ENCODE results near the gene IGFBP4. TPM values are rescaled to one million over a fixed set of nuclear protein-coding genes. Genes with fewer than 3 reads are reported as not detected.
A peak's percentile ranks its signal among the peaks of the same experiment; 100 is the strongest.

IGFBP4 gene
- total and polyA plus RNA-seq, 2 of the 4 experiments (the other 2 are of a cell fraction): 308 to 1,187 TPM

- peak overlapping the region; percentile 24 for H2AFZ ChIP-seq (replicated peaks; ENCODE audit: low read length, poor library complexity)
- H4K8ac ChIP-seq (ENCODE audit: low read depth in 2 of 2, low read length in 2 of 2): peak overlapping the region in 1 of 2 experiments; percentile 9; a peak in 1 of 4 replicates
- no peaks in the 10 kb centered on the region for H3K9me3 ChIP-seq (ENCODE audit: control insufficient read depth, insufficient read depth, low read length)
- no peak overlapping the region; the same call in 1 of the 2 replicates for H2AK5ac ChIP-seq (ENCODE audit: low read depth, low read length)
- H3K9me1 ChIP-seq (ENCODE audit: insufficient read depth, low read length): peaks cover 57% of the 10 kb centered on the region
- in situ Hi-C loops (cut with MboI; ENCODE audit: low sequenced_read_pairs): no loop called here
- H2BK20ac ChIP-seq (ENCODE audit: low read depth, low read length): no peak overlapping the region
- POLR2A ChIA-PET (ENCODE audit: unreplicated experiment): no interaction called here
- H3K9ac ChIP-seq (ENCODE audit: low read depth, low read length): no peak overlapping the region
- intact Hi-C loops (cut with micrococcal nuclease): no loop called here
- H2BK5ac ChIP-seq (ENCODE audit: low read depth, low read length, poor library complexity, severe bottlenecking): peak overlapping the region; percentile 31
- peaks cover 22 to 84% of the 10 kb centered on the region in 2 experiments for H3K79me1 ChIP-seq (ENCODE audit: low read depth in 1 of 2, low read length in 2 of 2)
- H2BK120ac ChIP-seq (ENCODE audit: low read depth, low read length): no peak overlapping the region
- H3K23ac ChIP-seq (ENCODE audit: low read depth, low read length): peak overlapping the region; percentile 68; the same call in 1 of the 2 replicates
- no TSS peak for BruUV-seq (replicated peaks)
- H3K27me3 ChIP-seq (ENCODE audit: control insufficient read depth, insufficient read depth, low read length): no peaks in the 10 kb centered on the region
- H4K20me1 ChIP-seq (ENCODE audit: insufficient read depth, low read length): peaks cover 79% of the 10 kb centered on the region
- peaks cover 56% of the 10 kb centered on the region for H3K4me1 ChIP-seq (ENCODE audit: control insufficient read depth, insufficient read depth, low read length)
- H3K4me2 ChIP-seq (ENCODE audit: low read depth, low read length): no peak overlapping the region
- H2BK15ac ChIP-seq (ENCODE audit: low read depth, low read length): no peak overlapping the region
- TF ChIP-seq MAZ (IDR thresholded peaks at IDR 0.05; ENCODE audit: borderline replicate concordance, low read depth, low read length) (no peak), CEBPB (IDR thresholded peaks at IDR 0.05; ENCODE audit: low read depth, low read length) (peak; percentile 29; the same call in 1 of the 2 replicates), RFX5 (IDR thresholded peaks at IDR 0.05; ENCODE audit: low read depth, low read length) (no peak), MAFK (IDR thresholded peaks at IDR 0.05; ENCODE audit: low read depth, low read length) (no peak), FOS (IDR thresholded peaks at IDR 0.05; ENCODE audit: low read depth, low read length) (no peak)
- 0 out of 2 replicates have a peak overlapping the region, but pooled peaks have one; percentile 33 for H3K27ac ChIP-seq (ENCODE audit: insufficient read depth, low read length)
- CTCF ChIA-PET: no interaction called here
- peaks cover 70% of the 10 kb centered on the region for H3K36me3 ChIP-seq (ENCODE audit: control insufficient read depth, insufficient read depth, low read length)
- no peak overlapping the region for H3K4ac ChIP-seq (ENCODE audit: low read depth, low read length)
- no peak overlapping the region for H4K5ac ChIP-seq (ENCODE audit: low read depth, low read length)
- no peak overlapping the region for H3K14ac ChIP-seq (replicated peaks; ENCODE audit: low read depth, low read length)
- WGBS, 2 experiments (ENCODE audit: extremely low coverage in 2 of 2, insufficient read length in 1 of 2): 89% methylated on average over 8 of the region's 19 CpGs; no CpG with 5 or more reads in 1 of the 2 experiments
- H3K56ac ChIP-seq (ENCODE audit: extremely low read depth, insufficient read depth, low read length): no peak overlapping the region
- no peak overlapping the region for H2AK9ac ChIP-seq (replicated peaks; ENCODE audit: low read depth, low read length, poor library complexity)
- no peak overlapping the region for H3K18ac ChIP-seq (ENCODE audit: low read depth, low read length)
- ATAC-seq (ENCODE audit: low read depth): no peak
- no peak overlapping the region for H4K91ac ChIP-seq (ENCODE audit: insufficient read depth, low read depth, low read length)
- no peak overlapping the region for H3K4me3 ChIP-seq (ENCODE audit: insufficient read depth, low read depth, low read length)
- peak; percentile 62 for DNase-seq
- dilution Hi-C loops (cut with HindIII; ENCODE audit: low sequenced_read_pairs, unreplicated experiment): no loop called here
Observed at GRCh38 chr17:40453881-40454612, 10.8 kb downstream of the IGFBP4 start.
